ENCODE measurements around the gene HK2. TPM values are rescaled to one million over a fixed set of nuclear protein-coding genes. Genes with fewer than 3 reads are reported as not detected.

The HK2 gene
- total and polyA plus RNA-seq, 2 of the 4 experiments (the other 2 are of a cell fraction) = 17.4 to 20.9 TPM

DNA sequence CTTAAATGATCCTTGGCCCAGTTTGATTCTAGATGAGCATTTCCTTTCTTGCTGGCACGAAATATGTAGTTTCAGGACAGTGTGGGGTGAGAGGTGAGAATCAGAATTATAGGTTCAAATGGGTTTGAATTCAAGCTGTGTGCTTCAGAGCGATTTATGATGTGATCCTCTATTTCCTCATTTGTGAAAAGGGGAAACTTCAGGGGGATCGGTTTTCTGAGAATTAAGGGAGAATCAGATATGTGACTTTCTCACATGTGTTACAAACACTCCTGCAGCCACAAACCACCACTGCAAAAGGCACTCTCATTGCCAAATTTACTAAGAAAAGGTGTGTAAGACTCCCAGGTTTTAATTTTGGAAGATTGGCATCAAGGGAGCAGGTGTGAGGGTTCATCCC, 24.4 kb downstream of the HK2 start:
- Histone ChIP-seq H3K14ac (replicated peaks; ENCODE audit: low read depth, low read length) (no peak overlapping the region), H3K79me1 (ENCODE audit: low read depth in 1 of 2, low read length in 2 of 2) (peaks cover 53 to 76% of the 10 kb centered on the region in 2 experiments), H3K23ac (ENCODE audit: low read depth, low read length) (no peak overlapping the region), H4K91ac (ENCODE audit: insufficient read depth, low read depth, low read length) (no peak overlapping the region), H2AFZ (replicated peaks; ENCODE audit: low read length, poor library complexity) (no peak overlapping the region), H3K4me2 (ENCODE audit: low read depth, low read length) (no peak overlapping the region), H2AK5ac (ENCODE audit: low read depth, low read length) (no peak overlapping the region), H3K4me1 (ENCODE audit: control insufficient read depth, insufficient read depth, low read length) (peaks cover 7% of the 10 kb centered on the region), H3K27ac (ENCODE audit: insufficient read depth, low read length) (no peak overlapping the region), H3K4me3 (ENCODE audit: insufficient read depth, low read depth, low read length) (no peak overlapping the region), H3K56ac (ENCODE audit: extremely low read depth, insufficient read depth, low read length) (no peak overlapping the region), H4K20me1 (ENCODE audit: insufficient read depth, low read length) (peaks cover 17% of the 10 kb centered on the region), H4K5ac (ENCODE audit: low read depth, low read length) (no peak overlapping the region), H4K8ac (ENCODE audit: low read depth in 2 of 2, low read length in 2 of 2) (no peak overlapping the region), H3K4ac (ENCODE audit: low read depth, low read length) (no peak overlapping the region), H2AK9ac (replicated peaks; ENCODE audit: low read depth, low read length, poor library complexity) (no peak overlapping the region), H2BK120ac (ENCODE audit: low read depth, low read length) (no peak overlapping the region), H2BK5ac (ENCODE audit: low read depth, low read length, poor library complexity, severe bottlenecking) (no peak overlapping the region), H3K27me3 (ENCODE audit: control insufficient read depth, insufficient read depth, low read length) (no peaks in the 10 kb centered on the region), H3K9ac (ENCODE audit: low read depth, low read length) (no peak overlapping the region), H3K9me3 (ENCODE audit: control insufficient read depth, insufficient read depth, low read length) (no peaks in the 10 kb centered on the region), H2BK20ac (ENCODE audit: low read depth, low read length) (no peak overlapping the region), H3K9me1 (ENCODE audit: insufficient read depth, low read length) (peaks cover 18% of the 10 kb centered on the region), H2BK15ac (ENCODE audit: low read depth, low read length) (no peak overlapping the region), H3K36me3 (ENCODE audit: control insufficient read depth, insufficient read depth, low read length) (peaks cover 31% of the 10 kb centered on the region), H3K18ac (ENCODE audit: low read depth, low read length) (no peak overlapping the region)
- TF ChIP-seq CEBPB (IDR thresholded peaks at IDR 0.05; ENCODE audit: low read depth, low read length) = no peak
- TF ChIP-seq SMC3 (IDR thresholded peaks at IDR 0.05; ENCODE audit: low read depth, low read length) = no peak
- no peak for TF ChIP-seq FOS (IDR thresholded peaks at IDR 0.05; ENCODE audit: low read depth, low read length)
- no peak for TF ChIP-seq MAFK (IDR thresholded peaks at IDR 0.05; ENCODE audit: low read depth, low read length)
- no peak for TF ChIP-seq USF2 (IDR thresholded peaks at IDR 0.05; ENCODE audit: low read depth, low read length)
- no peak for TF ChIP-seq POLR2A (IDR thresholded peaks at IDR 0.05; ENCODE audit: low read depth, low read length)
- TF ChIP-seq MXI1 (IDR thresholded peaks at IDR 0.05; ENCODE audit: borderline replicate concordance, low read depth, low read length) = no peak
- TF ChIP-seq, protein P1, sequence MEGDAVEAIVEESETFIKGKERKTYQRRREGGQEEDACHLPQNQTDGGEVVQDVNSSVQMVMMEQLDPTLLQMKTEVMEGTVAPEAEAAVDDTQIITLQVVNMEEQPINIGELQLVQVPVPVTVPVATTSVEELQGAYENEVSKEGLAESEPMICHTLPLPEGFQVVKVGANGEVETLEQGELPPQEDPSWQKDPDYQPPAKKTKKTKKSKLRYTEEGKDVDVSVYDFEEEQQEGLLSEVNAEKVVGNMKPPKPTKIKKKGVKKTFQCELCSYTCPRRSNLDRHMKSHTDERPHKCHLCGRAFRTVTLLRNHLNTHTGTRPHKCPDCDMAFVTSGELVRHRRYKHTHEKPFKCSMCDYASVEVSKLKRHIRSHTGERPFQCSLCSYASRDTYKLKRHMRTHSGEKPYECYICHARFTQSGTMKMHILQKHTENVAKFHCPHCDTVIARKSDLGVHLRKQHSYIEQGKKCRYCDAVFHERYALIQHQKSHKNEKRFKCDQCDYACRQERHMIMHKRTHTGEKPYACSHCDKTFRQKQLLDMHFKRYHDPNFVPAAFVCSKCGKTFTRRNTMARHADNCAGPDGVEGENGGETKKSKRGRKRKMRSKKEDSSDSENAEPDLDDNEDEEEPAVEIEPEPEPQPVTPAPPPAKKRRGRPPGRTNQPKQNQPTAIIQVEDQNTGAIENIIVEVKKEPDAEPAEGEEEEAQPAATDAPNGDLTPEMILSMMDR (conservative IDR thresholded peaks at IDR 0.05; ENCODE audit: low read depth, low read length) = no peak
- no peak for TF ChIP-seq MAZ (IDR thresholded peaks at IDR 0.05; ENCODE audit: borderline replicate concordance, low read depth, low read length)
- no peak for TF ChIP-seq RAD21 (IDR thresholded peaks at IDR 0.05; ENCODE audit: low read length)
- no peak for TF ChIP-seq BHLHE40 (IDR thresholded peaks at IDR 0.05; ENCODE audit: low read depth, low read length)
- no peak for TF ChIP-seq ELK1 (IDR thresholded peaks at IDR 0.05; ENCODE audit: borderline replicate concordance, low read depth, low read length)
- TF ChIP-seq RFX5 (IDR thresholded peaks at IDR 0.05; ENCODE audit: low read depth, low read length) = no peak
- TF ChIP-seq NFE2L2 (IDR thresholded peaks at IDR 0.05; ENCODE audit: low read depth, low read length) = no peak
- no peak for TF ChIP-seq RCOR1 (IDR thresholded peaks at IDR 0.05; ENCODE audit: insufficient replicate concordance, low read length)
- TF ChIP-seq CHD1 (IDR thresholded peaks at IDR 0.05; ENCODE audit: low read depth, low read length) = no peak
- WGBS, 2 experiments (ENCODE audit: extremely low coverage in 2 of 2, insufficient read length in 1 of 2) = no CpG with 5 or more reads among the region's 3 CpGs
- in situ Hi-C loops (cut with MboI; ENCODE audit: low sequenced_read_pairs) = loop anchor here (25.0 kb wide), 1 partner anchor 371 kb away; the partner anchor contains the start of genes CCDC142, LBX2 and TTC31
- BruUV-seq (replicated peaks) = no TSS peak
- CTCF ChIA-PET = no interaction called here
- ATAC-seq (ENCODE audit: low read depth) (no peak), DNase-seq (no peak)
- dilution Hi-C loops (cut with HindIII; ENCODE audit: low sequenced_read_pairs, unreplicated experiment) = no loop called here
- POLR2A ChIA-PET (ENCODE audit: unreplicated experiment) = no interaction called here
- intact Hi-C loops (cut with micrococcal nuclease) = no loop called here

Data from IMR-90 (cell line).